Natural killer cell (primary cell): Measurements from ENCODE around the gene WDHD1. TPM values are rescaled to one million over a fixed set of nuclear protein-coding genes. Genes with fewer than 3 reads are reported as not detected.
"Not testable (repeated sequence)": the region's sequence is repeated elsewhere in the genome, so short reads cannot be mapped to it uniquely, and the experiment has no call there.

Experiments
- ATAC-seq, 3 donors: fragments of 150-1000 bp in 2 of 3; fragments of 200-7000 bp in 1 of 3; cut with Tn5 transposase; 1 replicate in 1 of 3; 2 replicates in 2 of 3; pipeline ENCODE4 v1.10.0; 2021; ENCODE audit warnings: mild to moderate bottlenecking in 2 of 3, moderate library complexity in 2 of 3
- DNase-seq, 2 donors: peaks; one replicate each; pipeline versions ENCODE4 v3.0.0 to v3.0.0-alpha.2; 2013 to 2021; ENCODE audit warnings: mixed read lengths in 1 of 2
- H3K27ac ChIP-seq: one replicate; pipeline ENCODE4 v1.5.1; 2013; ENCODE audit warnings: mild to moderate bottlenecking, low read length
- H3K27me3 ChIP-seq: one replicate; pipeline ENCODE4 v1.6.1; 2013; ENCODE audit warnings: low read length; ENCODE audit not compliant: control insufficient read depth, insufficient read depth
- H3K36me3 ChIP-seq: one replicate; pipeline ENCODE4 v1.6.1; 2013; ENCODE audit warnings: low read length; ENCODE audit not compliant: control insufficient read depth, insufficient read depth
- H3K4me1 ChIP-seq: one replicate; pipeline ENCODE4 v1.6.1; 2013; ENCODE audit warnings: low read length; ENCODE audit not compliant: control insufficient read depth, insufficient read depth
- H3K4me3 ChIP-seq: one replicate; pipeline ENCODE4 v1.5.1; 2013; ENCODE audit warnings: low read length
- H3K9me3 ChIP-seq: one replicate; pipeline ENCODE4 v1.6.1; 2013; ENCODE audit warnings: low read length; ENCODE audit not compliant: control insufficient read depth, insufficient read depth
- H3K27ac Mint-ChIP-seq, 2 donors: one replicate each; pipeline ENCODE4 v1.8.0; 2022; ENCODE audit warnings: mild to moderate bottlenecking in 2 of 2, mixed read lengths in 2 of 2, moderate library complexity in 1 of 2
- H3K27me3 Mint-ChIP-seq, 2 donors: one replicate each; pipeline ENCODE4 v1.8.0; 2022; ENCODE audit warnings: low read depth in 2 of 2, mixed read lengths in 2 of 2
- H3K36me3 Mint-ChIP-seq: one replicate; pipeline ENCODE4 v1.8.0; 2022; ENCODE audit warnings: mixed read lengths
- H3K4me1 Mint-ChIP-seq, 2 donors: one replicate each; pipeline ENCODE4 v1.8.0; 2022; ENCODE audit warnings: mixed read lengths in 2 of 2
- H3K4me3 Mint-ChIP-seq: one replicate; pipeline ENCODE4 v1.8.0; 2022; ENCODE audit warnings: mild to moderate bottlenecking, moderate library complexity, mixed read lengths
- H3K9me3 Mint-ChIP-seq, 2 donors: one replicate each; pipeline ENCODE4 v1.8.0; 2022; ENCODE audit warnings: mixed read lengths in 2 of 2
- WGBS: methylation state at CpG from one replicate; pipeline ENCODE4 v1.1.7; 2013; ENCODE audit warnings: missing lambda C conversion rate; ENCODE audit not compliant: insufficient coverage; 5-methylcytosine and 5-hydroxymethylcytosine counted together
- intact Hi-C: fragments of 100-400 bp; cut with micrococcal nuclease; formaldehyde crosslinking; loops from one replicate; pipeline ENCODE4 v1.14.2; 2022
- total RNA-seq, 4 donors: library from RNA; stranded (reverse); fragments of 120-200 nt in 1 of 4; gene quantifications; one replicate each; pipeline versions ENCODE4 v1.2.3 to v1.2.4, GENCODE V29; 2013 to 2022
- TF ChIP-seq, protein P1 (sequence below): fragments of 200-600 bp; IDR thresholded peaks from one replicate; pipeline ENCODE4 v1.8.0; 2022; ENCODE audit warnings: antibody characterized with exemption

WDHD1 gene
- total RNA-seq, 3 donors from 2014 or later (not counting 1 experiment from before 2014, with no cell fraction given): 4.5 to 5.4 (median 5.3) TPM

DNA sequence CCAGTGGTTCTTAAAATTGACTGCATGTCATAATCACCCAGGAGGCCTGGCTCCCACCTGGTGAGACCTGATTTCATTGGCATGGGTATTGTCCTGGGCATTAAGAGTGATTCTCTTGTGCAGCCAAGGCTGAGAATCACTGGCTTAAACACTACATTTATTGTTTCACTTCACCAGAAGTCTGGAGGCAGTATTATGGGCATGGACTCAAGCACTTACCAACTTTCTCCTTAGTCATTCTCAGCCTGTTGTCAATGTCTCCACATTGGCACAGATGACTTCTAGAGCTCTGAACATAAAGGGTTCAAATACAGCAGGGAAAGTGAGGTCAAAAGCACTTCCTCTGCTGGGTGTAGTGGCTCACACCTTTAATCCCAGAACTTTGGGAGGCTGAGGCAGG lies 98.7 kb downstream of the WDHD1 start:
- H3K36me3 ChIP-seq: no peaks in the 10 kb centered on the region
- Mint-ChIP-seq H3K36me3 (no peaks in the 10 kb centered on the region), H3K27ac (no peak overlapping the region), H3K27me3 (no peaks in the 10 kb centered on the region), H3K4me3 (no peak overlapping the region), H3K9me3 (no peaks in the 10 kb centered on the region), H3K4me1 (peaks cover 0 to 9% of the 10 kb centered on the region in 2 donors)
- intact Hi-C loops: no loop called here
- DNase-seq: no peak
- ATAC-seq: no peak
- H3K27ac ChIP-seq: no peak overlapping the region
- H3K4me1 ChIP-seq: no peaks in the 10 kb centered on the region
- H3K4me3 ChIP-seq: no peak overlapping the region
- TF ChIP-seq, protein P1, sequence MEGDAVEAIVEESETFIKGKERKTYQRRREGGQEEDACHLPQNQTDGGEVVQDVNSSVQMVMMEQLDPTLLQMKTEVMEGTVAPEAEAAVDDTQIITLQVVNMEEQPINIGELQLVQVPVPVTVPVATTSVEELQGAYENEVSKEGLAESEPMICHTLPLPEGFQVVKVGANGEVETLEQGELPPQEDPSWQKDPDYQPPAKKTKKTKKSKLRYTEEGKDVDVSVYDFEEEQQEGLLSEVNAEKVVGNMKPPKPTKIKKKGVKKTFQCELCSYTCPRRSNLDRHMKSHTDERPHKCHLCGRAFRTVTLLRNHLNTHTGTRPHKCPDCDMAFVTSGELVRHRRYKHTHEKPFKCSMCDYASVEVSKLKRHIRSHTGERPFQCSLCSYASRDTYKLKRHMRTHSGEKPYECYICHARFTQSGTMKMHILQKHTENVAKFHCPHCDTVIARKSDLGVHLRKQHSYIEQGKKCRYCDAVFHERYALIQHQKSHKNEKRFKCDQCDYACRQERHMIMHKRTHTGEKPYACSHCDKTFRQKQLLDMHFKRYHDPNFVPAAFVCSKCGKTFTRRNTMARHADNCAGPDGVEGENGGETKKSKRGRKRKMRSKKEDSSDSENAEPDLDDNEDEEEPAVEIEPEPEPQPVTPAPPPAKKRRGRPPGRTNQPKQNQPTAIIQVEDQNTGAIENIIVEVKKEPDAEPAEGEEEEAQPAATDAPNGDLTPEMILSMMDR: no peak
- no peaks in the 10 kb centered on the region for H3K27me3 ChIP-seq
- no peaks in the 10 kb centered on the region for H3K9me3 ChIP-seq

DNA sequence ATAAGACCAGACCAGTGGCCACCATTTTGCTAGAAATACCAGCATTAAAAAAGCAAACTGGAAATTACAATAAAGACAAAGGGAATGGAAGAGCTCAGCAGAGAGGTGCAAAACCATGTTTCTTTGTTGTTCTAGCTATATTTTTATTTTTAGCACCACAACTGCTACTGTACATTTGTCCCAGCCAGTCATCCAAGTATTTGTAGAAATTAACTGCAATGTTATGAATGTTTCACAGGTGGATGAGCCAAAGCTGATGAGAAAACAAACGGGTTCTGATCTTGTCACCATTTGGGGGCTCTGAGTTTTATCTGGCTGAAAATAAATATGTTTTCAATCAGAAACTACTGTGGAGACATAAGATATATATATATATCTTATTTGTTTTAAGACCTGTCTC lies 99.3 kb downstream of the WDHD1 start:
- intact Hi-C loops: no loop called here
- peaks cover 0 to 9% of the 10 kb centered on the region in 2 donors for H3K4me1 Mint-ChIP-seq
- no peaks in the 10 kb centered on the region for H3K36me3 Mint-ChIP-seq
- no peak overlapping the region for H3K4me3 Mint-ChIP-seq
- Histone ChIP-seq H3K36me3 (no peaks in the 10 kb centered on the region), H3K4me1 (no peaks in the 10 kb centered on the region), H3K27ac (no peak overlapping the region), H3K4me3 (no peak overlapping the region), H3K9me3 (no peaks in the 10 kb centered on the region), H3K27me3 (no peaks in the 10 kb centered on the region)
- ATAC-seq (no peak), DNase-seq (no peak)
- H3K27me3 Mint-ChIP-seq: no peaks in the 10 kb centered on the region
- TF ChIP-seq, protein P1: no peak
- no peak overlapping the region for H3K27ac Mint-ChIP-seq
- H3K9me3 Mint-ChIP-seq: no peaks in the 10 kb centered on the region
- 93% methylated on average over 1 of the region's 1 CpG for WGBS

DNA sequence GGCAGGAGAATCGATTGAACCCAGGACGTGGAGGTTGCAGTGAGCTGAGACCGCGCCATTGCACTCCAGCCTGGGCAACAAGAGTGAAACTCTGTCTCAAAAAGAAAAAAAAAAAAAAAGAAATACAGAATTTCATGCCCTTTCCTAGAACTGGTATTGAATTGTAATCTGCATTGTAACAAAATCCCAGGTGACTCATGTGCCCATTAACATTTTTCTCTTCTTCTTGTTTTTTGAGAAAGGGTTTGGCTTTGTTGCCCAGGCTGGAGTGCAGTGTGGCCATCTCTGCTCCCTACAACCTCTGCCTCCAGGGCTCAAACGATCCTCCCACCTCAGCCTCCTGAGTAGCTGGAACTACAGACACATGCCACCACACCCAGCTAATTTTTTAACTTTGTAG lies 100.3 kb downstream of the WDHD1 start:
- H3K9me3 ChIP-seq, H3K27me3 ChIP-seq, H3K9me3 Mint-ChIP-seq, ATAC-seq, H3K4me3 Mint-ChIP-seq, H3K4me1 Mint-ChIP-seq, H3K27ac Mint-ChIP-seq, H3K4me1 ChIP-seq, intact Hi-C loops, DNase-seq, H3K27ac ChIP-seq, H3K4me3 ChIP-seq, H3K36me3 Mint-ChIP-seq, H3K27me3 Mint-ChIP-seq, H3K36me3 ChIP-seq: not testable (repeated sequence)
- 93% methylated on average over 5 of the region's 5 CpGs for WGBS

DNA sequence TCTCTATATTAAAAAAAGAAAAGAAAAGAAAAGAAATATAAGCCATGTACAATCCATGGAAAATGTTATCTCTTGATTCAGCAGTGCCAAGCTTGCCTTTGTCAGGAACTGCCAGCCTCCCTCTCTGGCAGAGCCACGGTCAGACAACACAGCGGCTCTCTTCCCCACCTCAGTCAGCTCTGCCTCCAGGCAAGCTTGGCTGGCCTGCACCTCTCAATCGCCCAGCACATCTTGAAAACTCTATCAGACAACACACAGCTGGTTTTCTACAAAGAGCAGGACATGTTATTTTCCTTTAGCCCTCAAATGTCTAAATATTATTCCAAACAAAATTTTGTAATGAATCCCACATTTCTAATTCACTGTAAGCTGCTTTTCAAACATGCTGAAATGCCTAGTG lies 104.3 kb downstream of the WDHD1 start:
- Mint-ChIP-seq H3K4me1 (no peaks in the 10 kb centered on the region), H3K4me3 (no peak overlapping the region), H3K27ac (no peak overlapping the region), H3K36me3 (no peaks in the 10 kb centered on the region), H3K27me3 (no peaks in the 10 kb centered on the region), H3K9me3 (no peaks in the 10 kb centered on the region)
- no peak overlapping the region for H3K27ac ChIP-seq
- H3K36me3 ChIP-seq: no peaks in the 10 kb centered on the region
- no peaks in the 10 kb centered on the region for H3K9me3 ChIP-seq
- TF ChIP-seq, protein P1: no peak
- DNase-seq (no peak), ATAC-seq (no peak)
- intact Hi-C loops: no loop called here
- H3K4me1 ChIP-seq: no peaks in the 10 kb centered on the region
- WGBS: 94% methylated on average over 3 of the region's 3 CpGs
- H3K4me3 ChIP-seq: no peak overlapping the region
- H3K27me3 ChIP-seq: no peaks in the 10 kb centered on the region
